Erythroblast (primary cell): ENCODE data around the gene ZC3H18.

ENCODE experiments used
- GATA1 ChIP-seq: IDR thresholded peaks from 2 replicates; pipeline ENCODE4 v1.6.1; 2011; ENCODE audit warnings: low read depth, mild to moderate bottlenecking, control low read depth, low read length, moderate library complexity
- POLR2A ChIP-seq: IDR thresholded peaks from 2 replicates; pipeline ENCODE4 v1.6.1; 2011; ENCODE audit warnings: mild to moderate bottlenecking, low read length

GRCh38 chr16:88640498-88641247 lies 70.5 kb downstream of the ZC3H18 start:
- TF ChIP-seq POLR2A, result no peak
- no peak for TF ChIP-seq GATA1
